Umbilical cord (tissue), 2 donors: ENCODE results near the gene RHOC. TPM values are rescaled to one million over a fixed set of nuclear protein-coding genes. Genes with fewer than 3 reads are reported as not detected.
A peak's percentile ranks its signal among the peaks of the same experiment; 100 is the strongest.

ENCODE experiments used
- DNase-seq: peaks from one replicate; pipeline ENCODE4 v3.0.0-alpha.2; 2015; ENCODE audit warnings: low spot score
- total RNA-seq: library from RNA; depleted of rRNA; stranded (reverse); fragments of >200 nt; gene quantifications from one replicate; pipeline ENCODE4 v1.2.3, GENCODE V29; 2014; ENCODE audit warnings: low replicate concordance; ENCODE audit not compliant: insufficient read depth

The RHOC gene
- total RNA-seq, 1 donor from 2014 or later: 154 TPM

- no peak for DNase-seq
These were observed 10.4 kb upstream of the RHOC start for GRCh38 chr1:112717263-112717873.

GRCh38 chr1:112716133-112716720 lies 9.3 kb upstream of the RHOC start:
- peak; percentile 95 for DNase-seq

- DNase-seq: peak; percentile 90
These were observed 8.5 kb upstream of the RHOC start, which contains the start of gene PPM1J for GRCh38 chr1:112715264-112716053. Gene PPM1J (minus strand): TSS chr1:112715332. CDS start chr1:112715301, 31 bp downstream.

- no peak for DNase-seq
These were observed 7.7 kb upstream of the RHOC start for GRCh38 chr1:112714313-112715263.

GRCh38 chr1:112713466-112714312 lies 6.8 kb upstream of the RHOC start:
- DNase-seq: no peak

- DNase-seq: no peak
These were observed 5.8 kb upstream of the RHOC start for GRCh38 chr1:112712701-112713128.

- no peak for DNase-seq
These were observed 5.3 kb upstream of the RHOC start for GRCh38 chr1:112712191-112712590.

GRCh38 chr1:112711670-112712069 lies 4.7 kb upstream of the RHOC start:
- DNase-seq: no peak

- no peak for DNase-seq
These were observed 4.1 kb upstream of the RHOC start for GRCh38 chr1:112711041-112711440.

- no peak for DNase-seq
These were observed 3.7 kb upstream of the RHOC start for GRCh38 chr1:112710586-112710985.

- DNase-seq: no peak
These were observed 3.2 kb upstream of the RHOC start for GRCh38 chr1:112710159-112710558.

- no peak for DNase-seq
These were observed 1.6 kb upstream of the RHOC start for GRCh38 chr1:112708489-112708888.

GRCh38 chr1:112708002-112708448 lies 1.1 kb upstream of the RHOC start:
- DNase-seq: no peak

GRCh38 chr1:112707221-112708001 lies 484 bp upstream of the RHOC start:
- DNase-seq: peak; percentile 92

GRCh38 chr1:112704934-112705627 lies 1.8 kb downstream of the RHOC start:
- peak; percentile 98 for DNase-seq

- DNase-seq: no peak
These were observed 2.5 kb downstream of the RHOC start for GRCh38 chr1:112704391-112704933.

- DNase-seq: no peak
These were observed 3.2 kb downstream of the RHOC start for GRCh38 chr1:112703706-112704105.

- DNase-seq: no peak
These were observed 4.3 kb downstream of the RHOC start for GRCh38 chr1:112702420-112703261.
